CD4-positive, alpha-beta T cell treated with Interleukin-2 at 100 ng/mL for 4 hours (primary cell): Measurements from ENCODE around the gene UNC45A.
"Not testable (repeated sequence)": the region's sequence is repeated elsewhere in the genome, so short reads cannot be mapped to it uniquely, and the experiment has no call there.

Experiments
- DNase-seq: peaks from one replicate; pipeline ENCODE4 v3.0.0-alpha.2; 2020; ENCODE audit warnings: low spot score

UNC45A gene

DNA sequence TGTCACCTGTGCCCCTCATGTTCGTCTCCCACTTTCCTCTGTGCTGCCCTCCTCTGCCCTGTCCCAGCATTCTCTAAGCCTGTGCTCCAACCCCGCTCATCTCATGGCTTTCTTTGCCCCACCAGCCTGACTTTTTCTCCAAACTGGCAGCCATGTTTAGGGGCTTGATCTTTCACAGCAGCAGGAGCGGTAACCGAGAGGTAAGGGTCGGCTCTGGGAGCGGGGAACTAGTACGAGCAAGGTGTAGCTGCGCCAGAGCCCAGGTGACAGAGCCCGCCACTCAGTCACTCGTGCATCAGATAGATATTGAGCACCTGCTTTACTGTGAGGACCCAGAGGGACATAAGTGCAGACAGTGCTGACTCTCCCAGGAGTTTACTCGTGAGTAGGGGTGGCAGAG is 18.6 kb upstream of the UNC45A start:
- DNase-seq = no peak

DNA sequence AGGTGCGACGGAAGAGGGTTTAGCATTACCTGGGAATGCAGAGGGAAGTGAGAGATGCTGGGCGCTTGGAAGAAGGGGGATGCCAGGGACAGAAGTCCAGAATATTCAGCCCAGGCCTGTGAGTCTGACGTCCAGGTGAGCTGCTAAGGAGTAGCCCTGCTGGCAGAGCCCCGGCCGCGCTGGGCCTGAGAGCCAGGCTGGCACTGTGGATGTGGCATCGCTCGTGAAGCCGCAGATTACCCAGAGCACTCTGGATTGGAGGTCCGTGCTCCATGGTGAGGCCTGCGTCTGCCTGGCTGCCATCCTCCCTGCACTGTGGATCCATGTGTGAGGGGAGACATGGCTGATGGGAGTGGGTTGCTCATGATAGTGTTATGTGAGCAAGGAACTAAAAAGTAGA is 17.5 kb upstream of the UNC45A start:
- no peak for DNase-seq

DNA sequence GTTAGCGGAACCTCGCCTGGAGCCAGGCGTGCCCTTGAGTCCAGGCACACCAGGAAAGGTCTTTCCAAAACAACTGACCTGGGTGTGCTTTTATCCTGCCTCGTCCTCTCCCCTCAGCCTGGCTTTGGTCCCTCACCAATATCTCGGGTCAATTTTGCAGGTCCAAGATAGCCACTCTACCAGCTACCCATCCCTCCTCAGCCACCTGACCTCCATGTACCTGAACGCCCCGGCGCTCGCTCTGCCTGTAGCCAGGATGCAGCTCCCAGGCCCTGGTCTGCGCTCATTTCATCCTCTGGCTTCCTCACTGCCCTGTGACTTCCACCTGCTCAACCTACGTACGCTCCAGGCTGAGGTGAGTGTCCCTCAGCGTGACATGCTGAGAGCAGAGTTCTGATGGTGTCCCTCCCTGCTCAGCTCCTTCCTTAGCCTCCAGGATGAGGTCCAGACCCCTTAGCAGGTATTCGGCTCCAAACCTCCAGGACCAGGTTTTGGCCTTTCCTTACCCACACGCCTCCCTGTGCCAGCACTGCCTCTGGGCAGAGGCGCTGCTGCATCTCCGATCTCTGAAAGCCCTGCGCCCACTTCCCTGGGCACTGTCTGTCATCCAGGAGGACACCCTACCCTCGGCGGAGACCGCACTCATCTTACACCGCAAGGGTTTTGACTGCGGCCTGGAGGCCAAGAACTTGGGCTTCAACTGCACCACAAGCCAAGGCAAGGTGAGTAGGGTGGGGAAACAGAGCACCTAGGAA is 16.9 kb upstream of the UNC45A start:
- DNase-seq = no peak

DNA sequence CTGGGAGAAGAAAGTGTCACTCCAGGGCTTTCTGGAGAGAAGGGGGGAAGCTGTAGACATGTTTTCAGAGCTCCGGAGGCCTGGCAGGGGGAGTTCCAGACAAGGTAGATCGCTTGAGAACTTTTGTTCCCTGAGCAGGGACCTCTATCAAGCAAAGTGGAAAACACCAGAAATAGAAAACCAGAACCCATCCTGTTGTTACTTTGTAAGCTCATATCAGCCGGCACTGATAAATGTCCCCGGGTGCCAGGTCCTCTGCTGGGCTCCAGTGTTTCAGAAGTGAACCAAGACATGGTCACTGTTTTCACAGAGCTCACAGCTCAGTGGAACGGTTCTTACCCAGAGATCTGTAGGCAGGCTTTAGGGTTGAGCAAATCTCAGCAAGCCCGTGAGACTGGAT is 16.2 kb upstream of the UNC45A start:
- DNase-seq = no peak

DNA sequence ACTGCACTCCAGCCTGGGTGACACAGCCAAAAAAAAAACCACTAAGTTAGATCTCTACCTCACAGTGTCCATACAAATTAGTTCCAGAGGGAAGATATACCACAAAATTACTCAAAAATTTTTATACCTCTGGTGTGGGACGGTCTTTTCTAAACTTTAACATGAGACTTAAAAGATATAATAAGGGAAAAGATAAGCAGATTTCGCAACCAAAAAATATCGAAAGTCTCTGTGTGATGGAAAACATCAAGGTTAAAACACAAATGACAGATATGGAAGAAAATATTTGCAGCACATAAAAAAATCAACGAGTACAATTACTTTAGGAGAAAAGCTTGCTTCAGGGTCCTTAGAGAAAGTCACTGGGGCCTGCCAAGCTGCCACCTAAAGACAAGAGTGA is 13.2 kb upstream of the UNC45A start:
- DNase-seq = no peak

DNA sequence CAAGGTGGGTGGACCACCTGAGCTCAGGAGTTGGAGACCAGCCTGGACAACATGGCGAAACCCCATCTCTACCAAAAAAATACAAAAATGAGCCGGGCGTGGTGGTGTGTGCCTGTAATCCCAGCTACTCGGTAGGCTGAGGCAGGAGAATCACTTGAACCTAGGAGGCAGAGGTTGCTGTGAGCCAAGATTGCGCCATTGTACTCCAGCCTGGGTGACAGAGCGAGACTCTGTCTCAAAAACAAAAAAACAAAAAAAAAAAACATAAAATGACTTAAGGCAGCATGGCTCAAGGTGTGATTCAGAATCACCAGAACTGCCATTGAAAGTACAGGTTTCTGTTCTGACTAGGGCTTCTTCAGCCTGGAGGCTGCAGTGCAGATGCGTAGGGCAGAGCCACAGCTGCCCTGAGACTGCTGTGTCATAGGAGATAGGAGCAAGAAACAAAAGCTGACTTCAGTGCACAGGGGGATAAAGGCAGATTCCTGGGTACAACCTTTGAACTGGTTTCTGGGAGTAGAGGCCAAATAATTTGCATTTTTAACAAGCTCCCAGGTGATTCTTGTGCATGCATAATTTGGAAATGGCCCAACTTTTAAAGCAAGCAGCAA is 12.3 kb upstream of the UNC45A start:
- not testable (repeated sequence) for DNase-seq

DNA sequence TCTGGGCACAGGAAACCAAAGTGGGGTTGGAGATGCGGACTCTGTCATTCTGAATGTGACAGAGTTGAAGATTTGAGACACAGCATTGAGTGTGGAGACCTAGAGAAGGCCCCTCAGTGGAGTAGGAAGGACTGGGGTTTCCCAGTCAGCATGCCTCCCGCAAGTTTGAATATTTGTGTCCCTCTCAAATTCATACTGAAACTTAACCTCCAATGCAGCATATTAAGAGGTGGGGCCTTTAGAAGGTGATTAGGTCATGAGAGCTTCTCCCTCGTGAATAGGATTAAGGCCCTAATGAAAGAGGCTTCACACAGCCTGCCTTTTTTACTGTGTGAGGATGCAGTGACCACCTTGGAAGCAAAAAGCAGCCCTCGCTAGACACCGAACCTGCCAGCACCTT is 10.7 kb upstream of the UNC45A start:
- no peak for DNase-seq

DNA sequence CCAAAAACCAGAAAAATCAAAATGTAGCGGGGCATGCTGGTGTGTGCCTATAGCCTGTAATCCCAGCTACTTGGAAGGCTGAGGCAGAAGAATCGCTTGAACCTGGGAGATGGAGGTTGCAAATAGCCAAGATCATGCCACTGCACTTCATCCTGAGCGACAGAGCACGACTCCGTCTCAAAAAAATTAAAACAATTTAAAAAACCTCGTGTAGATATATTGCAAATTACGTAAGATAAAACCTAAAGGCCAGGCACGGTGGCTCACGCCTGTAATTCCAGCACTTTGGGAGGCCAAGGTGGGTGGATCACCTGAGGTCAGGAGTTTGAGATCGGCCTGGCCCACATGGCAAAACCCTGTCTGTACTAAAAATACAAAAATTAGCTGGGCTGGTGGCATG is 8.3 kb upstream of the UNC45A start:
- not testable (repeated sequence) for DNase-seq

DNA sequence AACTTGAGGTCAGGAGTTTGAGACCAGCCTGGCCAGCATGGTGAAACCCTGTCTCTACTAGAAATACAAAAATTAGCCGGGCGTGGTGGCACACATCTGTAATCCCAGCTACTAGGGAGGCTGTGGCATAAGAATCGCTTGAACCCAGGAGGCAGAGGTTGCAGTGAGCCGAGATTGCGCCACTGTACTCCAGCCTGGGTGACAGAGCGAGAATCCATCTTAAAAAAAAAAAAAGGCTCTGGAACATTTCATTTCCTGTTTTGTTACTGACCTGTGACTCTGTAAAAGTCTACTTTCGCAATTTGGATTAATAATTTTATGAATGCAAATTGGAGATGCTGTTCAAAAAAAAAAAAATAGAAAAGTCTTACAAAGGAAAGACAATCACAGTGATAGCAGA is 7.0 kb upstream of the UNC45A start:
- DNase-seq = not testable (repeated sequence)

DNA sequence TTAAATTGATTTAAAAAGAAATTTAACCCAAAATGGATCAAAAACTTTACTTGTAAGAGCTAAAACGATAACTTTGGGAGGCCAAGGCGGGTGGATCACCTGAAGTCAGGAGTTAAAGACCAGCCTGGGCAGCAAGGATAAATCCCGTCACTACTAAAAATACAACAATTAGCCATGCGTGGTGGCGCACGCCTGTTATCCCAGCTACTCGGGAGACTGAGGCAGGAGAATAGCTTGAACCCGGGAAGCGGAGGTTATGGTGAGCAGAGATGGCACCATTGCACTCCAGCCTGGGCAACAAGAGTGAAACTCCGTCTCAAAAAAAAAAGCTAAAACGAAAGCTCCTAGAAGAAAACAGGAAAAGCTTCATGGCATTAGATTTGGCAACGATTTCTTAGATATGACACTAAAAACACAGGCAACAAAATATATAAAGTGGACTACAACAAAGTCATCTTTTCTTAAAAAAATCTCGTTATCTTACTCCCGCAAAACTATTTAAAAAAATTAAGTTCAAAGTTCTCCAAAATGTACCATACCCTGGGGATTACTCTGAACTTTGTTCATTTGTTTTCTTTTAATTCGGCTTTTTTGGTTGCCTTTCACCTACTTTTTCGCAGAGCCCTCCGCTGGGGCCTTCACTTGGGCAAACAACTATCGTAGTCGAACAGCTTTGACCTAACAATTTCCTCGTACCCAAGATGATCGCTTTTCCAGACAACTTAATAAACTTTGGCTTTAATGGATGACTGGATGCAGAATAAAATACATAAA is 5.7 kb upstream of the UNC45A start:
- DNase-seq = no peak

DNA sequence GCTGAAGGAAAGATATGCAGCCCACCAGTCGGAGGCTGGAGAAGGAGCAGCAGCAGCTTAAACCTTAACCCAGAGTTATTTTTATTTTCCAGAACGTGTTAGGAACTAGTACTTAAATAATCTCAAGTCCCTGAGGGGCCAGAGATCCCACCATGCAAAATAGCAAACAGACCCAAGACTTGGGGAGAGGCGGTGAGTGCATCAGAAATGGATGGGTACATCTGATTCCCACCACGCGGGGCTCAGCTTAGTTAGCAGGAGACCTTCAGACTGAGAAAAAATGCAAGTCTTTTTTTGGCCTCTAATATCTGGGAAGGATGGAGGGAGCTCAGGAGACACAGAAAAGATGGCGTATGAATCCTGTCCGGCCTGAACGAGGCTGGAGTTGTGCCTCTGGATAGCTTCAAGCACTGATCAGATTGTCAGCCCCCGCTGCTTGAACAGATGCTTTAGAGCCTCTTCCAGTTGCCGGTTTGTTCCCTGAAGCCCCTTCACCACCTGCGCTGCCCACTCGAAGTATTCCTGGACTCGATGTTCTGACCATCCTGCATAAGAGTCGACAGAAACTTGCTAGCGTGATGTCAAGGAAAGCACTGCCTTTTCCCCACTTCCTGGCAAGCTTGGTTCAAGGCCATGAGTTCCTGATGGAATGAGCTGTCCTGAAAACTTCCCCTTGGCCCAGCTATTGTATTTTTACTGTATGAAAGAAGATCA is 4.1 kb upstream of the UNC45A start:
- no peak for DNase-seq

DNA sequence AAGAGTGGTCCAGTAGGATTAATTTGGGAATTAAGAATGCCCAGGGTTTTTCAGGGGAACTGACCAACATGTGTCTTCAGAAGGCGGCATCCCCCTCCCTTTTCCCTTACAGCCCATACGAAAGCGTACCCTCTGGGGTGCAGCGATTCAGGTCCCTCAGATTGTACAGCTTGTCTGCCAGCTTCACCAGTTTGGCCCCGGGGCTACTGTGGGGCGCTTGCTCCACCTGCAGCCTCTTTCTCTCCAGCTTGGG is 3.6 kb upstream of the UNC45A start:
- no peak for DNase-seq

DNA sequence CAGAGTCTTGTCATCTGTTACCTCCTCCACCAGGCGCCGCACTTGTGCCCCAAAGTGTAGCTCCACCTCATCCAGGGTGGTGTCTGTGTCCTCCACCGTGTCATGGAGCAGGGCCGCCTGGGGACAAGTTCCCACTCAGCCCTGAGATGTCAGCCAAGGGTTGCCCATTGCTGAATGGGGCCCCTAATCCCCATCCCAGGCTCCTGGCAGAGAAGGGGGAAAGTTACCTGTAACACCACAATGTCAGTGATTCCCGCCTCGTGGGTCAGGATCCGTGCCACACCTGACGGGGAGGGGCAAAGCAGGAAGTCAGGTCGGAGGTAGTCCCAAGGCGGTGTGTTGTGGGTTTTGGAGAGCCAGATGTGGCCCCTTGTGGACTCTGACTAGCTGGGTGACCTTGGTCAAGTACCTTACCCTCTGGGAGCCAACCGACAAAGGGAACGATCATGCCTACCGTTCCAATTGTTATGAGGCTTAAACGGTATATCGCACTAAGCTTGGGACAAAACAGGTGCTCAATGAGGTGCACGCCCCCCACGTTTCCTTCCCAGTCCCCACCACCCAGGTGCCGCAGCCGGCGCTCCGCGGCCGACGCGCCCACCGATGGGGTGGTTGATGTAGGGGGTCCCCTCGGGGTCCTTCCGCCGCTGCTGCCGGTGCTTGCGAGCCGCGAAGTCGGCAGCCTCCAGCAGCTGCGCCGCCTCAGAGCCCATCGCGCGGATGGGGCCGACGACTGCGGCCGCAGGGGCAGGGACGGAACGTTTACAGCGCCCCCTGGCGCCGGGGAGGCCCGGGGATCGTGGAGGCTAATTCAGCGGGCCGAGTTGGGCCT is 3.0 kb upstream of the UNC45A start, which contains the start of gene HDDC3:
TSS of gene HDDC3 (minus strand) at position 722 of the 832 bp plus-strand sequence. CDS start at position 713, 9 bp downstream.
- DNase-seq = peak; percentile 90

DNA sequence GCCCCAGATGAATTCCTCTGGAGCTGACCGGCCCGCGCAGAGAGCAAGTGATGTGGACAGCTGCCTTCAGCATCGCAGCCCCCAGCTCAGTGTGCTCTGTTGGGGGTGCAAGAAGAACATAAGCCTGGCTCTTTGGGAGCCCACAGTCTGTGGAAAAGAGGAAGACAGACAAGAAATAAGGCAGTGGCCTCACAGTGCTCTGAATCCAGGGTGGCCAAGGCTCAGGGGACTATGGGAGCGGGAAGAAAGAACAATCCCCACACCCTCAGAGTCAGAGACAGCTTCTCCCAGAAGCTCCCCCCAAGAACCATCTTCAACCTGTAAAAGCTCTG is 2.5 kb upstream of the UNC45A start:
- DNase-seq = no peak

DNA sequence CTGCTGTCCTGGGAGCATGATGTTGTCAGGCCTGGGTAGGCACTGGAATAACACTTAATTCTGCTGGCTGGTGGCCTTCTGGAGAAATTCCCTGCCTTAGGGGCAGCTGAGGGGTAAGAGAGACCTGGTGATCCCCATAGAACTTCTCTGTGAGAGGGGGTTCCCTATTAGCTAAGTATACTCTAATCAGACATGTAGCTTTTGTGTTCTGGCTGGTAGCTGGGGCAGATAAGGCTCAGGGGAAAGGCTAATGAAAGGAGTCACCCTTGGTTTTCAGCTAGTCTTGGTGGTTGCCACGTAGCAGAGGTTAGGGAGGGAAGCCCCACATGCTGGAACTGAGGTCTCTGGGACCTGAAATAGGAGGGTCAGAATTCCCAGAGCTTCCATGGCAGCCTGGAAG is 1.8 kb upstream of the UNC45A start:
- no peak for DNase-seq

DNA sequence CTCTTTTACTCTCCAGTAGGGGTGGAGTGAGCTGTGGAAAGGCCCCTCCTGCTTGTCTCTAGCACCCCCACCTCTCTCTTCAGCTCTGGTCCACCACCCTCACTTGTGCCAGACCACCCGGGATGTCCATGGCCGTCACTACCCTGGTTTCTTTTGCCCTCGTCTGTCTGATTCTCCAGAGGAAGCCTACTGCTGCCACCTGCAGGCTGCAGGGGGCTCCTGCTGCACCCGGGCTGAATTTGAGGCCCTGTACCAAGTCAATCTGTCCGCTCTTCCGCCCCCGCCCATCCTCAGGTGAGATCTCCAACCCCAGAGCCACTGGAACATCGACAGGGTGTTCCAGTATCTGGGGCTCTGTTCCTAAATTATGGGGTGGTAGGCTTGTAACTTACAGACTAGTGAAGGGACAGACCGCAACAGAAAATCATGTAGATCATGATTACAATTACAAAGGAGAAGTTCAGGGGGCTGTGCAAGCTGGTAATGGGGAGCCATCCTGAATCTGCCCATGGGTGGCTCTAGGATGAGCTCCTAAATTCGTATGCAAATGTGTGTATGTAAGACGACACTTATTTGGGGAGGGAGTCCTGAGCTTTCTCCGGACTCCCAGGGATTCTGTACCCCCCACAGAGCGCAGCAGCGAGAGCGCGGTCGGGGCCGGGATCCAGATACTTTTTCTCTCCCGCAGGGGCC is 683 bp upstream of the UNC45A start:
- DNase-seq = peak; percentile 89

DNA sequence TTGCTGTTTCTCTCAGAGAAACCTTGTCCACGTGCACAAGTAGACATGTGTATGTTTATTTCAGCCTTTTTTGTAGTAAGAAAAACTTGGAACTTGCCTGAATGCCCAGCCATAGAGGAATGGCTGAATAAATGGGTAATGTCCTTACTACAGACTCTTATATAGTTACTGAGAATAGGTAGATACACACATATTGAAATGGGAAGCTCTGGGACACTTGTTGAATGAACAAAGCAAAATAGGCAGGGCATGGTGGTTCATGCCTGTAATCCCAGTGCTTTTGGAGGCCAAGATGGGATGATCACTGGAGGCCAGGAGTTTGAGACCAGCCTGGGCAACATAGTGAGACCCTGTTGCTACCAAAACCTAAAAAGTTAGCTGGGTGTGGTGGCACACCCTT is 1.7 kb downstream of the UNC45A start:
- DNase-seq = no peak

DNA sequence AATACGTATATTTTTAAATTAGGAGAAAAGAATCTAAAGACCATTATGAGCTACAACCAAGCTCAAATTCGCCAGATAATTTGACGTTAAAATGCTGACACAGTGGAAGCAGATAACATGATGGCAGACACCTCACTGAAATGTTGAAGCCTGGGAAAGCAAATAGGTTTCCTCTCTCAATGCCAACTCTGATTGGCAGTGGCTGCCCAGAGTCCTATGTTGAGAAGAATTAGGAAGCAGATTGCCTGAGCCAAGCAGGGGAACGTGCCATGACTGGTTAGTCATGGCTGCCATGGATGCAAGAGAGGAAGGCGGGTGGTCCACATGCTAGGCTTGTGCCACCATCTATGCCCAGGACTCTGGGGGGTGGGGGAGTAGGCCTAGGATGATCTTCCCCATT is 3.2 kb downstream of the UNC45A start:
- no peak for DNase-seq

DNA sequence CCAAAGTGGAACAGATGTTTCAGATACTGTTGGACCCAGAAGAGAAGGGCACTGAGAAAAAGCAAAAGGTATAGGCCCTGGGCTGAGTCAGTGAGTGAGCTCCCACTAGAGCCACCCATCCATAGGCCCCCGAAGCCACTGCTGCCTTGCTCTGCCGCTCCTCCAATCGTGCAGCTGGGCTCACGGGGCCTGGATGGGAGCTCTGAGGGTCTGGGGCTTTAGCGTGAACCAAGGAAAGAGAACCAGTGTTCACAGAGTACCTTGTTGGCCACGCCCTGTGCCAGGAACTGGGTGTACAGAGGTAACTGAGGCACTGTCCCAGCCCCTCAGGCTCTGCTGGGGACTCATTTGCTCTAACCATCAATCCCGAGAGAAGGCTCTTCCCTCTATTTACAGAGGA is 4.7 kb downstream of the UNC45A start:
- DNase-seq = no peak

DNA sequence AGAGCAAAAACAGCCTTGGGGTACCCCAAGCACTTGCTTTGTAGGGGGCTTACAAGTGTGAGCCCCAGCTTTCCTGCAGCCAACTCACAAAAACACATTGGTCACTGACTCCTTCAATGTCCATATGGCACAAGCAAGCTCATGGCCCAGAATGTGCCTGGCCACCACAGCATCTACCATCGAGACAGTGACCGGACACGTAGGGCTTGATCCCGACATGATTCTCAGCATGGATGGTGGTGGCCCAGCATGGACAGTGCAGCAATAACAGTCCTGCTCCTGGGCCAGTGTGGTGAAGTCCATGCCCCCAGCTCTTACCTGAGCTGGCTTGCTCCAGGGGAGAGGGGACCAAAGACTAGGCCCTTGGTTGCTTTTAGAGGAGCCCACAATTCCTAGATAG is 6.0 kb downstream of the UNC45A start:
- DNase-seq = no peak

DNA sequence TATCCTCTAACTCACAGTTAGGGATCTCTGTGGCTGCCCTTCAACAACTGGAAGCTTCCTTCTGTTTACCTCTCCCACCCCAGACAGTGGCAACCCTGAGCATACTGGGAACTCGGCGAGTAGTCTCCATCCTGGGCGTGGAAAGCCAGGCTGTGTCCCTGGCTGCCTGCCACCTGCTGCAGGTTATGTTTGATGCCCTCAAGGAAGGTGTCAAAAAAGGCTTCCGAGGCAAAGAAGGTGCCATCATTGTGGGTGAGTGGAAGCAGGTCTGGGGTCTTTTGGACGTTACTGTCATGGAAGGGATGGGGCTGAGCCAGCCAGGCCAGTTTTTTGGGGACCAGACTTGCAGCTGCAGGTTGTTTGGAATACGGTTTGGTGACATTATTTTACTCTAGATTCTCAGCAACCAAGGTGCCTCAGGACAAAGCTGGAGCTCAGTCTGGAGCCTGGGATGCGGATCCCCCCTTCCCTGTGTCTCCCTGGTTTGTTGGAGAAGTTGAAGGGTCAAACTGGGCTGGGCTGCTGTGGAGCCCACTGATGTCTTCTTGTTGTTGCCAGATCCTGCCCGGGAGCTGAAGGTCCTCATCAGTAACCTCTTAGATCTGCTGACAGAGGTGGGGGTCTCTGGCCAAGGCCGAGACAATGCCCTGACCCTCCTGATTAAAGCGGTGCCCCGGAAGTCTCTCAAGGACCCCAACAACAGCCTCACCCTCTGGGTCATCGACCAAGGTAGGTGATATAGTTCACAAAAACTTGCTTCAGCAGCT is 7.5 kb downstream of the UNC45A start:
- no peak for DNase-seq
